Astrocyte (in vitro differentiated cells and primary cell): ENCODE measurements around the gene NELFB. TPM values are rescaled to one million over a fixed set of nuclear protein-coding genes. Genes with fewer than 3 reads are reported as not detected.

Source experiments
- DNase-seq: peaks from one replicate; pipeline ENCODE4 v3.0.0-alpha.2; 2010; ENCODE audit warnings: low read depth
- FAIRE-seq: peaks from 2 replicates; lab custom pipeline; 2011; peaks lifted over from hg19 to GRCh38; lab: Jason Lieb, UNC
- H2AFZ ChIP-seq: 2 replicates; pipeline ENCODE4 v1.6.0; 2012; ENCODE audit warnings: low read depth, low read length, inconsistent platforms
- H3K27ac ChIP-seq: 2 replicates; pipeline ENCODE4 v1.5.1; 2011; ENCODE audit warnings: low read depth, low read length, inconsistent platforms
- H3K27me3 ChIP-seq: 2 replicates; pipeline ENCODE4 v1.6.0; 2011; ENCODE audit warnings: low read length, inconsistent platforms; ENCODE audit not compliant: insufficient read depth
- H3K36me3 ChIP-seq: 2 replicates; pipeline ENCODE4 v1.5.1; 2011; ENCODE audit warnings: low read length, inconsistent platforms; ENCODE audit not compliant: insufficient read depth
- H3K4me1 ChIP-seq: 2 replicates; pipeline ENCODE4 v1.5.1; 2011; ENCODE audit warnings: low read length, inconsistent platforms; ENCODE audit not compliant: insufficient read depth
- H3K4me2 ChIP-seq: 2 replicates; pipeline ENCODE4 v1.6.0; 2012; ENCODE audit warnings: low read length, inconsistent platforms
- H3K4me3 ChIP-seq: 2 replicates; pipeline ENCODE4 v1.5.1; 2011; ENCODE audit warnings: low read depth, mild to moderate bottlenecking, low read length, inconsistent platforms; ENCODE audit not compliant: insufficient read depth
- H3K79me2 ChIP-seq: 2 replicates; pipeline ENCODE4 v1.6.0; 2012; ENCODE audit warnings: mild to moderate bottlenecking, low read length, inconsistent platforms; ENCODE audit not compliant: insufficient read depth
- H3K9ac ChIP-seq: 2 replicates; pipeline ENCODE4 v1.6.0; 2012; ENCODE audit warnings: mild to moderate bottlenecking, low read length, inconsistent platforms
- H3K9me3 ChIP-seq: 2 replicates; pipeline ENCODE4 v1.5.1; 2012; ENCODE audit warnings: low read depth, mild to moderate bottlenecking, low read length, inconsistent platforms; ENCODE audit not compliant: insufficient read depth
- H4K20me1 ChIP-seq: 2 replicates; pipeline ENCODE4 v1.6.0; 2012; ENCODE audit warnings: low read length, inconsistent platforms; ENCODE audit not compliant: insufficient read depth
- H3K27ac Mint-ChIP-seq: one replicate; pipeline ENCODE4 v1.8.0; 2021; ENCODE audit warnings: mild to moderate bottlenecking, mixed read lengths; ENCODE audit not compliant: unreplicated experiment
- H3K27me3 Mint-ChIP-seq: one replicate; pipeline ENCODE4 v1.8.0; 2021; ENCODE audit warnings: low read depth, mixed read lengths; ENCODE audit not compliant: unreplicated experiment
- H3K36me3 Mint-ChIP-seq: one replicate; pipeline ENCODE4 v1.8.0; 2021; ENCODE audit warnings: low read depth, mixed read lengths; ENCODE audit not compliant: unreplicated experiment
- H3K4me1 Mint-ChIP-seq: one replicate; pipeline ENCODE4 v1.8.0; 2021; ENCODE audit warnings: low read depth, mixed read lengths; ENCODE audit not compliant: unreplicated experiment
- H3K4me3 Mint-ChIP-seq: one replicate; pipeline ENCODE4 v1.8.0; 2021; ENCODE audit warnings: mild to moderate bottlenecking, moderate library complexity, mixed read lengths; ENCODE audit not compliant: unreplicated experiment
- H3K9me3 Mint-ChIP-seq: one replicate; pipeline ENCODE4 v1.8.0; 2021; ENCODE audit warnings: mild to moderate bottlenecking, mixed read lengths; ENCODE audit not compliant: unreplicated experiment
- CTCF ChIP-seq: IDR thresholded peaks from 2 replicates; pipeline ENCODE4 v1.5.1; 2011; ENCODE audit warnings: low read depth, mild to moderate bottlenecking, inconsistent platforms, low read length, moderate library complexity; ENCODE audit not compliant: insufficient read depth
- EZH2 ChIP-seq: IDR thresholded peaks from 2 replicates; pipeline ENCODE4 v1.6.1; 2012; ENCODE audit warnings: mild to moderate bottlenecking, low read length, inconsistent platforms; ENCODE audit not compliant: insufficient read depth
- total RNA-seq: library from RNA; stranded (reverse); gene quantifications from 2 replicates; pipeline ENCODE4 v1.2.1, GENCODE V29; 2021

The NELFB gene
- total RNA-seq, 1 donor from 2014 or later: 48.9 TPM

GRCh38 chr9:137226338-137227053, 28.6 kb upstream of the NELFB start:
- no peak for TF ChIP-seq CTCF
- no peak for TF ChIP-seq EZH2
- no peaks in the 10 kb centered on the region for H3K9me3 ChIP-seq
- no peak overlapping the region for H2AFZ ChIP-seq
- H3K4me3 Mint-ChIP-seq: no peak overlapping the region
- H3K9me3 Mint-ChIP-seq: no peaks in the 10 kb centered on the region
- no peak overlapping the region for H3K4me2 ChIP-seq
- H3K27ac ChIP-seq: no peak overlapping the region
- no peak overlapping the region for H3K4me3 ChIP-seq
- no peaks in the 10 kb centered on the region for H3K36me3 Mint-ChIP-seq
- no peaks in the 10 kb centered on the region for H3K27me3 Mint-ChIP-seq
- H3K9ac ChIP-seq: no peak overlapping the region
- H3K4me1 Mint-ChIP-seq: peaks cover 4% of the 10 kb centered on the region
- H3K79me2 ChIP-seq: no peaks in the 10 kb centered on the region
- H3K27ac Mint-ChIP-seq: no peak overlapping the region
- no peaks in the 10 kb centered on the region for H3K36me3 ChIP-seq
- DNase-seq (no peak), FAIRE-seq (no peak)
- no peaks in the 10 kb centered on the region for H3K27me3 ChIP-seq
- H4K20me1 ChIP-seq: no peaks in the 10 kb centered on the region
- peaks cover 22% of the 10 kb centered on the region for H3K4me1 ChIP-seq

GRCh38 chr9:137227054-137227852, 27.9 kb upstream of the NELFB start, which contains the start of gene RNF224:
Gene RNF224 (plus strand): TSS chr9:137227502. CDS start chr9:137228336, 834 bp downstream.
- no peaks in the 10 kb centered on the region for H3K27me3 ChIP-seq
- H4K20me1 ChIP-seq: no peaks in the 10 kb centered on the region
- H3K9me3 ChIP-seq: no peaks in the 10 kb centered on the region
- FAIRE-seq: no peak
- H3K9ac ChIP-seq: no peak within 1 kb of the TSS
- H3K4me1 ChIP-seq: peaks cover 22% of the 10 kb centered on the region
- no peaks in the 10 kb centered on the region for H3K36me3 Mint-ChIP-seq
- H3K4me1 Mint-ChIP-seq: peaks cover 4% of the 10 kb centered on the region
- H3K27me3 Mint-ChIP-seq: no peaks in the 10 kb centered on the region
- no peaks in the 10 kb centered on the region for H3K79me2 ChIP-seq
- H3K36me3 ChIP-seq: no peaks in the 10 kb centered on the region
- H2AFZ ChIP-seq: peak within 1 kb of the TSS; percentile 18
- TF ChIP-seq EZH2 (no peak), CTCF (peak; percentile 61)
- peak within 1 kb of the TSS; percentile 35 for H3K4me2 ChIP-seq
- H3K27ac ChIP-seq: no peak within 1 kb of the TSS
- no peaks in the 10 kb centered on the region for H3K9me3 Mint-ChIP-seq
- peak; percentile 27 for DNase-seq
- H3K4me3 Mint-ChIP-seq: no peak within 1 kb of the TSS
- peak within 1 kb of the TSS; percentile 77 for H3K27ac Mint-ChIP-seq
- no peak within 1 kb of the TSS for H3K4me3 ChIP-seq
